ENCODE results near the gene CALCOCO2.
"Not testable (repeated sequence)": the region's sequence is repeated elsewhere in the genome, so short reads cannot be mapped to it uniquely, and the experiment has no call there.

The CALCOCO2 gene

GRCh38 chr17:48825446-48826381, 5.1 kb upstream of the CALCOCO2 start:
- DNase-seq (ENCODE audit: low spot score), result peak; percentile 28

GRCh38 chr17:48831549-48831883, 681 bp downstream of the CALCOCO2 start:
- no peak for DNase-seq (ENCODE audit: low spot score)

GRCh38 chr17:48834973-48835372, 4.1 kb downstream of the CALCOCO2 start:
- DNase-seq (ENCODE audit: low spot score), result no peak

- no peak for DNase-seq (ENCODE audit: low spot score)
Observed at GRCh38 chr17:48835971-48836370, 5.1 kb downstream of the CALCOCO2 start.

- DNase-seq (ENCODE audit: low spot score), result not testable (repeated sequence)
Observed at GRCh38 chr17:48837458-48837857, 6.6 kb downstream of the CALCOCO2 start.

GRCh38 chr17:48840441-48840840, 9.6 kb downstream of the CALCOCO2 start:
- DNase-seq (ENCODE audit: low spot score), result no peak

GRCh38 chr17:48841395-48841831, 10.6 kb downstream of the CALCOCO2 start:
- no peak for DNase-seq (ENCODE audit: low spot score)

GRCh38 chr17:48842746-48843145, 11.9 kb downstream of the CALCOCO2 start:
- no peak for DNase-seq (ENCODE audit: low spot score)

- no peak for DNase-seq (ENCODE audit: low spot score)
Observed at GRCh38 chr17:48843187-48843900, 12.5 kb downstream of the CALCOCO2 start.

- no peak for DNase-seq (ENCODE audit: low spot score)
Observed at GRCh38 chr17:48850792-48851323, 20.0 kb downstream of the CALCOCO2 start.

GRCh38 chr17:48854774-48855476, 24.1 kb downstream of the CALCOCO2 start:
- no peak for DNase-seq (ENCODE audit: low spot score)

GRCh38 chr17:48856122-48856821, 25.4 kb downstream of the CALCOCO2 start:
- DNase-seq (ENCODE audit: low spot score), result no peak

- DNase-seq (ENCODE audit: low spot score), result no peak
Observed at GRCh38 chr17:48860034-48860433, 29.2 kb downstream of the CALCOCO2 start.

- DNase-seq (ENCODE audit: low spot score), result no peak
Observed at GRCh38 chr17:48860456-48860855, 29.6 kb downstream of the CALCOCO2 start.

GRCh38 chr17:48868916-48869500, 38.2 kb downstream of the CALCOCO2 start:
- no peak for DNase-seq (ENCODE audit: low spot score)

- DNase-seq (ENCODE audit: low spot score), result peak; percentile 32
Observed at GRCh38 chr17:48869821-48870318, 39.0 kb downstream of the CALCOCO2 start.

- DNase-seq (ENCODE audit: low spot score), result no peak
Observed at GRCh38 chr17:48871035-48871550, 40.3 kb downstream of the CALCOCO2 start.

GRCh38 chr17:48871551-48872351, 40.9 kb downstream of the CALCOCO2 start:
- peak; percentile 74 for DNase-seq (ENCODE audit: low spot score)

GRCh38 chr17:48872409-48872808, 41.6 kb downstream of the CALCOCO2 start:
- not testable (repeated sequence) for DNase-seq (ENCODE audit: low spot score)

GRCh38 chr17:48873209-48873608, 42.4 kb downstream of the CALCOCO2 start:
- DNase-seq (ENCODE audit: low spot score), result peak; percentile 20

All from LoVo (cell line).